Measurements from ENCODE around the gene KDM7A. TPM values are rescaled to one million over a fixed set of nuclear protein-coding genes. Genes with fewer than 3 reads are reported as not detected.

The KDM7A gene
- total and polyA plus RNA-seq, 9 of the 15 experiments (the other 6 are each of a cell fraction or from before 2014, with no cell fraction given), result 0.90 to 8.4 (median 7.0) TPM

- TF ChIP-seq ZNF232 (CRISPR knock-in tag; IDR thresholded peaks at IDR 0.05), result 0 out of 2 replicates have a peak, but pooled peaks have one; percentile 37
- TF ChIP-seq GATAD2B (IDR thresholded peaks at IDR 0.05; ENCODE audit: borderline replicate concordance), result peak; percentile 95
- TF ChIP-seq CREM (IDR thresholded peaks at IDR 0.05; ENCODE audit: low read depth), result peak; percentile 80
- TF ChIP-seq, protein P1, sequence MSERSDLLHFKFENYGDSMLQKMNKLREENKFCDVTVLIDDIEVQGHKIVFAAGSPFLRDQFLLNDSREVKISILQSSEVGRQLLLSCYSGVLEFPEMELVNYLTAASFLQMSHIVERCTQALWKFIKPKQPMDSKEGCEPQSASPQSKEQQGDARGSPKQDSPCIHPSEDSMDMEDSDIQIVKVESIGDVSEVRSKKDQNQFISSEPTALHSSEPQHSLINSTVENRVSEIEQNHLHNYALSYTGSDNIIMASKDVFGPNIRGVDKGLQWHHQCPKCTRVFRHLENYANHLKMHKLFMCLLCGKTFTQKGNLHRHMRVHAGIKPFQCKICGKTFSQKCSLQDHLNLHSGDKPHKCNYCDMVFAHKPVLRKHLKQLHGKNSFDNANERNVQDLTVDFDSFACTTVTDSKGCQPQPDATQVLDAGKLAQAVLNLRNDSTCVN (CRISPR knock-in tag; IDR thresholded peaks at IDR 0.05), result 0 out of 2 replicates have a peak, but pooled peaks have one; percentile 73
- TF ChIP-seq TAF15 (IDR thresholded peaks at IDR 0.05; ENCODE audit: low read depth, low read length), result no peak
- no peak for TF ChIP-seq NFE2 (IDR thresholded peaks at IDR 0.05; ENCODE audit: low read depth)
- no peak for TF ChIP-seq ZNF398 (CRISPR knock-in tag; IDR thresholded peaks at IDR 0.05)
- TF ChIP-seq THRB (CRISPR knock-in tag; conservative IDR thresholded peaks at IDR 0.05), result 0 out of 2 replicates have a peak, but pooled peaks have one; percentile 78
- TF ChIP-seq PCBP2 (IDR thresholded peaks at IDR 0.05; ENCODE audit: low read depth, low read length, poor library complexity, severe bottlenecking), result no peak
- TF ChIP-seq KAT8 (IDR thresholded peaks at IDR 0.05; ENCODE audit: low read depth), result no peak
- TF ChIP-seq KLF6 (CRISPR knock-in tag; IDR thresholded peaks at IDR 0.05; ENCODE audit: borderline replicate concordance), result no peak
- TF ChIP-seq ZNF217 (CRISPR knock-in tag; IDR thresholded peaks at IDR 0.05), result no peak
- TF ChIP-seq BMI1 (IDR thresholded peaks at IDR 0.05; ENCODE audit: low read length), result no peak
- 0 out of 2 replicates have a peak, but pooled peaks have one; percentile 37 for TF ChIP-seq MIER1 (IDR thresholded peaks at IDR 0.05; ENCODE audit: low read depth)
- TF ChIP-seq GTF2E2 (tag; IDR thresholded peaks at IDR 0.05), result peak; percentile 86
- peak in 1 of 2 experiments; percentile 62; a peak in 1 of 4 replicates for TF ChIP-seq HDAC1 (IDR thresholded peaks at IDR 0.05)
- TF ChIP-seq NFXL1 (CRISPR knock-in tag; IDR thresholded peaks at IDR 0.05), result no peak
- TF ChIP-seq ZNF124 (CRISPR knock-in tag; IDR thresholded peaks at IDR 0.05), result peak; percentile 21; the same call in 1 of the 2 replicates
- TF ChIP-seq, protein P2, sequence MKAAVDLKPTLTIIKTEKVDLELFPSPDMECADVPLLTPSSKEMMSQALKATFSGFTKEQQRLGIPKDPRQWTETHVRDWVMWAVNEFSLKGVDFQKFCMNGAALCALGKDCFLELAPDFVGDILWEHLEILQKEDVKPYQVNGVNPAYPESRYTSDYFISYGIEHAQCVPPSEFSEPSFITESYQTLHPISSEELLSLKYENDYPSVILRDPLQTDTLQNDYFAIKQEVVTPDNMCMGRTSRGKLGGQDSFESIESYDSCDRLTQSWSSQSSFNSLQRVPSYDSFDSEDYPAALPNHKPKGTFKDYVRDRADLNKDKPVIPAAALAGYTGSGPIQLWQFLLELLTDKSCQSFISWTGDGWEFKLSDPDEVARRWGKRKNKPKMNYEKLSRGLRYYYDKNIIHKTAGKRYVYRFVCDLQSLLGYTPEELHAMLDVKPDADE (conservative IDR thresholded peaks at IDR 0.05; ENCODE audit: control insufficient read depth, low read depth, low read length), result no peak; the same call in none of the 2 replicates
- no peak for TF ChIP-seq ZC3H8 (IDR thresholded peaks at IDR 0.05)
- TF ChIP-seq ZBTB12 (CRISPR knock-in tag; IDR thresholded peaks at IDR 0.05), result 0 out of 2 replicates have a peak, but pooled peaks have one; percentile 52
Observed at GRCh38 chr7:140176811-140177702, at the start of gene KDM7A (continued).

Data from K562 (cell line).